Activated naive CD4-positive, alpha-beta T cell treated with anti-CD3 and anti-CD28 coated beads, Interleukin-2, amount 50 U/mL, for 24 hours (primary cell): ENCODE data around the gene NADK2.
"Not testable (repeated sequence)": the region's sequence is repeated elsewhere in the genome, so short reads cannot be mapped to it uniquely, and the experiment has no call there.

Source experiments
- H3K27ac Mint-ChIP-seq: one replicate; pipeline ENCODE4 v1.8.0; 2021; ENCODE audit warnings: mild to moderate bottlenecking, mixed read lengths
- H3K27me3 Mint-ChIP-seq: one replicate; pipeline ENCODE4 v1.8.0; 2021; ENCODE audit warnings: mixed read lengths
- H3K36me3 Mint-ChIP-seq: one replicate; pipeline ENCODE4 v1.8.0; 2021; ENCODE audit warnings: mixed read lengths
- H3K4me1 Mint-ChIP-seq: one replicate; pipeline ENCODE4 v1.8.0; 2021; ENCODE audit warnings: mixed read lengths
- H3K4me3 Mint-ChIP-seq: one replicate; pipeline ENCODE4 v1.8.0; 2021; ENCODE audit warnings: mild to moderate bottlenecking, mixed read lengths
- H3K9me3 Mint-ChIP-seq: one replicate; pipeline ENCODE4 v1.8.0; 2021; ENCODE audit warnings: mixed read lengths

NADK2 gene

DNA sequence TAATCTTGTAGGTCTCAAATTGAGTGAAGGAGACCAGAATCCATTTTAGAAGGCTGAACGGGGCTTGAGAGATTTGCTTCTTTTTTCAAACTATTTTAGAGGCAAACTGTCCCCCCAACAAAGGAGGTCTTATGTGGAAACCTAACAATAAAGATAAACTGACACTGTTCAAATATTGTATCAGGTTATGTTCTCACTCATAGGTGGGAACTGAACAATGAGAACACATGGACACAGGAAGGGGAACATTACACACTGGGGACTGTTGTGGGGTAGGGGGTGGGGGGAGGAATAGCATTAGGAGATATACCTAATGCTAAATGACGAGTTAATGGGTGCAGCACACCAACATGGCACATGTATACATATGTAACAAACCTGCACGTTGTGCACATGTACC is 42.9 kb downstream of the NADK2 start:
- not testable (repeated sequence) for H3K27me3 Mint-ChIP-seq, H3K9me3 Mint-ChIP-seq, H3K27ac Mint-ChIP-seq, H3K4me1 Mint-ChIP-seq, H3K4me3 Mint-ChIP-seq
- H3K36me3 Mint-ChIP-seq: peaks cover 16% of the 10 kb centered on the region

DNA sequence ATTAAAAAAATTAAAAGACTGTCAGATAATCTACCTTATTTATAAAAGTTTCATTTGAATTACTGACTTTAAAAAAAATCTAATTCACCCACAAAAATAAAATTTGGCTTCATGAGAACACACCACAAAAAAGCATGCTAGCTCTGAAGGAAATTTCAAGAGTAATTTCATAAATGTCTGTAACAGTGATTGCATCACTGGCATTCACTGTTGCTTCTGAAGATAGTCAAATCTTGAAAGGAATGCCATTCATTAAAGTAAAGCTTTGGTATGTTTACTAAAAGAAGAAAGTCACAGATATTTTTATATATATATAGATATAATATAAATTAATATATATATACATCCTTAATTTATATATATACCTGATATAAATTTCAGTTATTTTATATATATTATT is 43.4 kb downstream of the NADK2 start:
- H3K36me3 Mint-ChIP-seq: peaks cover 16% of the 10 kb centered on the region

DNA sequence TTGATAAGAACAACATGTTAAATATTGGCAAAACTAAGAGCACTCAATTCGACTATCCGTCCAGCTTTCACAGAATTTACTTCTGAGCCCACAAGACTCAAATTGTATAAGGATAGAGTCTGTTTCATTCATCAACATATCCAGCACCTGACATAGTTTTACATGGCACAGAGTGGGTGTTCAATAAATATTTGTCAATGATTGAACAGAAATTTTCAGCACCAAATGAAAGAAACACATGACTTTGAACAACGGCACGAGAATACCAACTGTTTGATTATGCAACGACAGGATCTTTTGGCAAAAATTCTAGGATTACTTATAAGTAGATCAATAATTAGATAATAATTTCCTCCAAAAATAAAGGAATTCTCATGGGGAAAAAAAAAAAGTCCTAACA is 48.0 kb downstream of the NADK2 start:
- no peaks in the 10 kb centered on the region for H3K27me3 Mint-ChIP-seq
- H3K36me3 Mint-ChIP-seq: peaks cover 31% of the 10 kb centered on the region
- H3K9me3 Mint-ChIP-seq: peaks cover 3% of the 10 kb centered on the region
- no peak overlapping the region for H3K4me3 Mint-ChIP-seq
- no peaks in the 10 kb centered on the region for H3K4me1 Mint-ChIP-seq
- no peak overlapping the region for H3K27ac Mint-ChIP-seq

More for the DNA sequence above, 43.4 kb downstream of the NADK2 start:
- Mint-ChIP-seq H3K9me3 (no peaks in the 10 kb centered on the region), H3K27ac (no peak overlapping the region), H3K4me1 (no peaks in the 10 kb centered on the region), H3K4me3 (no peak overlapping the region), H3K27me3 (no peaks in the 10 kb centered on the region)

DNA sequence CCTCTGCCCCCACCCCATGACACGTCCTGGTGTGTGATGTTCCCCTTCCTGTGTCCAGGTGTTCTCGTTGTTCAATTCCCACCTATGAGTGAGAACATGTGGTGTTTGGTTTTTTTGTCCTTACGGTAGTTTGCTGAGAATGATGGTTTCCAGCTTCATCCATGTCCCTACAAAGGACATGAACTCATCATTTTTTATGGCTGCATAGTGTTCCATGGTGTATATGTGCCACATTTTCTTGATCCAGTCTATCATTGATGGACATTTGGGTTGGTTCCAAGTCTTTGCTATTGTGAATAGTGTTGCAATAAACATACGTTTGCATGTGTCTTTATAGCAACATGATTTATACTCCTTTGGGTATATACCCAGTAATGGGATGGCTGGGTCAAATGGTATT is 57.3 kb downstream of the NADK2 start:
- H3K27me3 Mint-ChIP-seq, H3K4me3 Mint-ChIP-seq, H3K4me1 Mint-ChIP-seq, H3K27ac Mint-ChIP-seq: not testable (repeated sequence)
- Mint-ChIP-seq H3K36me3 (peaks cover 52% of the 10 kb centered on the region), H3K9me3 (peaks cover 24% of the 10 kb centered on the region)

DNA sequence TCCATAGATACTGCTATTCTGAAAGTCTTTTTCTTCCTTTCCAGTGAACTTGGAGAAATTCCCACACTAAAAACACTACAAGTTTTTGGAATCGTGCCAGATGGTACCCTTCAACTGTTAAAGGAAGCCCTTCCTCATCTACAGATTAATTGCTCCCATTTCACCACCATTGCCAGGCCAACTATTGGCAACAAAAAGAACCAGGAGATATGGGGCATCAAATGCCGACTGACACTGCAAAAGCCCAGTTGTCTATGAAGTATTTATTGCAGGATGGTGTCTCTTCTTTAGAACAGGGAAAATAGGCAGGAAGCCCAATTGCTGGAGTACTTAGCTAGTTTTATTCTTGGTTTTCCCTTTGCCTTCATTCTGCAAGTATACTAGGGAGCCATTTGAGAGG is 60.0 kb downstream of the NADK2 start:
- no peak overlapping the region for H3K27ac Mint-ChIP-seq
- no peak overlapping the region for H3K4me3 Mint-ChIP-seq
- no peaks in the 10 kb centered on the region for H3K4me1 Mint-ChIP-seq
- H3K27me3 Mint-ChIP-seq: no peaks in the 10 kb centered on the region
- H3K36me3 Mint-ChIP-seq: peaks cover 35% of the 10 kb centered on the region
- peaks cover 3% of the 10 kb centered on the region for H3K9me3 Mint-ChIP-seq

DNA sequence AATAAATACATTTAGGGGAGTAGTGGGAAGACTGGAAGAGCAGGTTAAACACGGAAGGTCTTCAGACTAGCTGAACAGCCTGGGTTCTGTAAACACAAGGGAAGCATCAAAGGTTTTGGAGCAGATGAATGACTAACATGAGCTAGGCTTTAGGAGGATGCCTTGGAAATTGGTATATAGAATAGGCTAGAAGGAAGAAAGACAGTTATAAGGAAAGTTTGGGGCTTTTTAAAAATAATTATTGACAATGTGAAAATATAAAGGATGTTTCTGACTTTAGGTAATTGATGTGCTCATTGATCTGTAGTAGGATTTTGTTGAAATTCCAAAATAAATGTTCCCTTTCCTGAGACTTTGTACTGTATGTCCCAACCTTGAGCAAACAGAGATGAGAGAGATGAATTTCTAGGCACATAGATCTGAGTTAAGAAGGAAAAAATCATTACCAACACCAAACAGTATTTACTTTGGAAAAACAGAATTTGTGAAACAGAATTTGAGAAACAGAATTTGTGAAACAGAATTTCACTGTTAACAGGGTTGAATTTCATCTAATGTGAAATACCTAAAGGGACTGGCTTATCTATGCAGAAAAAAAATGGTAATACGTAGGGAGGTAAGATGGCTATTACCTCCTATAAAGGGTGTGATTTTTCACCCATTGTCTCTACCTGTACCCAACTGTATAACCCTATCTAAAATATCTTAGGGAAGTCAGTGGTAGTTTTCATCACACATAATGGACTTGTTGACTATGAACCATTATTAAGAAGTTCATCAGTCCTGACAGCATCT is 61.0 kb downstream of the NADK2 start:
- peaks cover 27% of the 10 kb centered on the region for H3K36me3 Mint-ChIP-seq
- H3K27ac Mint-ChIP-seq: no peak overlapping the region
- no peaks in the 10 kb centered on the region for H3K4me1 Mint-ChIP-seq
- H3K9me3 Mint-ChIP-seq: no peaks in the 10 kb centered on the region
- no peaks in the 10 kb centered on the region for H3K27me3 Mint-ChIP-seq
- H3K4me3 Mint-ChIP-seq: no peak overlapping the region

DNA sequence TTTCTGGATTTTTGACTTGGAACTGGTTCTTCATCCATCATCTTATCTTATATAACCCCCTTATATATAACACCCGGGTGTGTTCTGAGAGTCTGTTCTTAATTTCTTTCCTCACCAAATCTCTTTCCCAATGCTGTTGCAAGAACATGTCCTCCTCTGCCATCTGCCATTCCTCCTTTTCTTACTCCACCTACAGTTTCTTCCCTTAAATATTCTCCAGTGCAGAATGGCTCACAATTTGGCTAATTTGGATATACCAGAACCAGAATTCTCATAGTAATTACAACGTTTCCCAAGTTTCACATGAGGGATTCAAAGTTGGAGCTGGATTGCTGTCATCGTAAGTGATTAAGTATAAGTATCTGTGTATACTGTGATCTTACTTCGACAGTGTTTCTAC is 61.8 kb downstream of the NADK2 start:
- no peak overlapping the region for H3K4me3 Mint-ChIP-seq
- peaks cover 24% of the 10 kb centered on the region for H3K36me3 Mint-ChIP-seq
- no peaks in the 10 kb centered on the region for H3K27me3 Mint-ChIP-seq
- H3K4me1 Mint-ChIP-seq: no peaks in the 10 kb centered on the region
- no peak overlapping the region for H3K27ac Mint-ChIP-seq
- no peaks in the 10 kb centered on the region for H3K9me3 Mint-ChIP-seq

DNA sequence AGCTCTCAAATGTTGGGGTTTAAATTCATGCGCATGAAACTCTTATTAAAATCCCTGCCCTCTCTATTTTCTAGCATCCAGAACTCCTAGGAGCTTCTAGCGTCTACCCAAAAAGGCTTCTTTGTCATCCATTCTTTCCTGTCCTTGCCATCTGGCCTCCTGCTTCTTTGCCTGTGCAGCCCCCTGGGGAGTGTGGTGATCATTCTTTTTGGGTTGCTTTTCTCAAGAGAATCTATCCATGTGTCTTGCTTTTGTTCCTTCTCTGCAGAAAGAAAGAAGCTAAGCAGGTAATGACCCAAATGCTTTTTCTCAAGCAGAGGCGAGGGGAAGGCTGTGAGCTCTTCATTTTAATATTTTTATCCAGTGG is 63.2 kb downstream of the NADK2 start:
- Mint-ChIP-seq H3K9me3 (no peaks in the 10 kb centered on the region), H3K27me3 (no peaks in the 10 kb centered on the region), H3K27ac (peak overlapping the region; percentile 15), H3K4me1 (no peaks in the 10 kb centered on the region), H3K36me3 (peaks cover 24% of the 10 kb centered on the region), H3K4me3 (no peak overlapping the region)

DNA sequence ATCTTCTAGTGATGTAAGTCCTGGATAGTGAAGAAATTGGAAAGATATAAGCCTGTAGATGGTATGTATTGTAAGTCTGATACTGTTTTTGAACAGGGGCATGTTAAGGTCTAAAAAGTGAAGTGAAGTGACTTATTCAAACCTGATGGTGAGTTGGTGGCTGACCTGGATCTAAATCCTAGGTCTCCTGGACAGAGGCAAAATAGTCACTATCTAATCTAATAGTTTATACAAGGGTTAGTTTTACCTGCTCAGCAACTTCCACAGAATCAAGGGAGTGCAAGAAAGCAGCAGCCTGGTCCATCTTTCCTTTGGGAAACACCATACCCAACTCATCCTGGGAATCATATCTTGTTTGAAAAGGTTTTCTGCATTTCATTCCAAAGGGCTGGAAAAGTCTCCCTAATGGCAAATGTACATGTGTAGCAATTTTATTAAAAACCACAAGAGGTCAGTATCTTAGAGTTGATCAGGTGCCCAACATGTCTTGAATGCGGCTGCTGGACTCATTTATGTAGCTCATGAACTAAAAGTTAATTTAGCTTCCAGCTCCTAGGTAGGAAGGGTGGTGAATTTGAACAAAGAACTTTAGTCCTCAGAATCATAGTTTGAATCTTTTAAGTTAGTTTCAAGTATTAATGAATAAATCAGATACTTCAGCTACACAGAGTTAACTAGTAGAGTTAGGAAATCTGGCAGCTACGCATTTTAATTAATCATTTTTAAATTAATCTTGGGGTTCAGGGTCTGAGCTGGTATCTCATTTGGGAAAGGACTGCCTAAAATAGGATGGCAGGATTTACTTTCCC is 63.8 kb downstream of the NADK2 start:
- Mint-ChIP-seq H3K36me3 (peaks cover 23% of the 10 kb centered on the region), H3K27me3 (no peaks in the 10 kb centered on the region), H3K27ac (no peak overlapping the region)

DNA sequence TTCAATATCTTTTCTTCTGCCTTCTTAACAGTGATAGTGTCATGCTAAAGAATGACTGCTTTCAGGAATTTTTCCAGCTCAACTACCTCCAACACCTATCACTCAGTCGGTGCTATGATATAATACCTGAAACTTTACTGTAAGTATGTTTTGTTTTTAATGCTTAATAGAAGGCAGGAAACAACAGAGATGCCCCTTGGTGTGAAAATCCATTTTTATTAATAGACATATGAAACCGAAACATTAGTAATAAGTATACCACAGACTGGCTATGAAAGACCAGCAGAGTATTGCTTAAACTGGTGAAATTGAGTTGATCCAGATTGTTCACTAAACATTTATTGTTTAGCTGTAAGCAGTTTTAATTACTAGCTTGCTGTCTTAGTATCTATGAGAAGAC is 64.6 kb downstream of the NADK2 start:
- H3K4me3 Mint-ChIP-seq: no peak overlapping the region
- H3K27ac Mint-ChIP-seq: no peak overlapping the region
- H3K4me1 Mint-ChIP-seq: no peaks in the 10 kb centered on the region

More for the DNA sequence above, 63.8 kb downstream of the NADK2 start:
- H3K4me3 Mint-ChIP-seq: no peak overlapping the region
- H3K9me3 Mint-ChIP-seq: no peaks in the 10 kb centered on the region
- H3K4me1 Mint-ChIP-seq: no peaks in the 10 kb centered on the region

DNA sequence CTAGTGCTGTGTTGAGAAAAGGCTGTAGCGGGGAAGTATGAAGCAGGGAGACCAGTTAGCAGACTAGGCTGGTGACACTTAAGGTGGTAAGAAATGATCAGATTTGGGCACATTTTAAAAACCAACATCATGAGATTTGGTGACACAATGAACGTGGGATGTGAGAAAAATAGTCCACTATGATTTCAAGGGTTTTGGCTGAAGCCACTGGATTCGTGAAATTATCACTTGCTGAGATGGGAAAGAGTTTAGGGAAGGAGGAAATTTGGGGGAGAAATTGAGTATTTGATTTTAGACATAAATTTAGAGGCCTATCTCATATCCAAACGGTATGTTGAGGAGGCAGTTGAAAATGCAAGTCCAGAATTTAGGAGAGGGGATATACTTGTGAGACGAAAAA is 66.7 kb downstream of the NADK2 start:
- peaks cover 20% of the 10 kb centered on the region for H3K36me3 Mint-ChIP-seq
- H3K9me3 Mint-ChIP-seq: no peaks in the 10 kb centered on the region
- no peak overlapping the region for H3K27ac Mint-ChIP-seq
- H3K4me3 Mint-ChIP-seq: no peak overlapping the region
- H3K4me1 Mint-ChIP-seq: no peaks in the 10 kb centered on the region
- H3K27me3 Mint-ChIP-seq: no peaks in the 10 kb centered on the region

More for the DNA sequence above, 64.6 kb downstream of the NADK2 start:
- Mint-ChIP-seq H3K9me3 (no peaks in the 10 kb centered on the region), H3K27me3 (no peaks in the 10 kb centered on the region), H3K36me3 (peaks cover 20% of the 10 kb centered on the region)

DNA sequence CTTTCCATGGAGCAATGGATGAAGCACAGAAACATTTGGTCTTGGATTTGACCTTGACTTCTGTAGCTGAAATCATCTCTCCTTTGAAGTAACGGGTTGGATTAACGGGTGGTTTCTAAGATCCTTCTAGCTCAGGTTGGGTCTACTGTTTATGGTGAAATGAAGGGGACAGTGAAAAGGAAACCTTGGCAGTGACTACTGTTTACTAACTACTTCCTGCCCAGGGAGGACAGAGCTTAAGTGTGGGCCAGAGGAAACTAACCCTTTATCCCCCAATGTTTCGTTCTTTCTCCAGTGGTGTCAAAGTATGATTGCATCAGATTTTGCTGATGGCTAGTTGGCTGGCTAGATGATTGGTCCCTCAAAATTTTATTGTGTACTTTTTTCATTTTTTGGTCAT is 67.6 kb downstream of the NADK2 start:
- Mint-ChIP-seq H3K27ac (no peak overlapping the region), H3K4me3 (no peak overlapping the region), H3K36me3 (peaks cover 15% of the 10 kb centered on the region), H3K4me1 (no peaks in the 10 kb centered on the region), H3K9me3 (no peaks in the 10 kb centered on the region), H3K27me3 (no peaks in the 10 kb centered on the region)

DNA sequence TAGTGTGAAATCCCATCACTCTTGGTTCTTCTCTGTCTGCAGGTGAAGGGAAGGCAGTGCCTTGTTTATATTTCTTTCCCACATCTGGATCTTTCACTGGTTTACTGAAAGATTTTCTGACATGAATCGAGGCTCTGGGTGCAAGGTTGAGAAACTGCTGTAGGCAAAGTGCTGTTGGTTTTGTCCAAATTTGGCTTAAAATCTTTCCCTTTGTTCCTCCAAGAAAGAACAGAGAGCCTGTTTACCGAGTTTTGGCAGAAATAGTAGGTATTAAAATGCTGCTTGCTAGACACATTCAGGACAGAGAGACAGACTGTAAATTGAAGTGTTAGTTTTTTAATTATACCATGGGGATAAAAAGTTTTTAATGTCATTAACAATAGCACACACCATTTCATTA is 68.3 kb downstream of the NADK2 start:
- Mint-ChIP-seq H3K27ac (no peak overlapping the region), H3K9me3 (no peaks in the 10 kb centered on the region), H3K27me3 (no peaks in the 10 kb centered on the region), H3K4me3 (no peak overlapping the region), H3K36me3 (peaks cover 16% of the 10 kb centered on the region), H3K4me1 (peaks cover 6% of the 10 kb centered on the region)

DNA sequence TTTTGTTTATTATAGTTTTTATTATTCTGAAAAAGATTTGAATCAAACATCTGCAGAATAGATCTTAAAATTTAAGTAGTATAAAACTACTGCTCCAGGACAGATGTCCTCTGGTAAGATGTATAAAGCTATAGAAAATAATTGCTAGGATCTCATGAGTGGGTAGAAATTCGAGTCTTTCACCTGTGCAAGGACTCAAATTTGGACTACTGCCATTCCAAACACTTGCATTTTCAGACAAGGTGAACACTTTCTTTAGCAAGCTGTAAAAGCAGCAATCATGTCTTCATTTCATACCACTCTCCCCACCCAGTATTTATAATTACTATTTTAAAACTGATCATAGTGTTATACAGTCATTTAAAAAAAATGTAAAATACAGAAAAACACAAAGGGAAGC is 69.1 kb downstream of the NADK2 start:
- Mint-ChIP-seq H3K27ac (no peak overlapping the region), H3K36me3 (peaks cover 20% of the 10 kb centered on the region), H3K9me3 (no peaks in the 10 kb centered on the region), H3K27me3 (no peaks in the 10 kb centered on the region), H3K4me3 (no peak overlapping the region), H3K4me1 (peaks cover 14% of the 10 kb centered on the region)

DNA sequence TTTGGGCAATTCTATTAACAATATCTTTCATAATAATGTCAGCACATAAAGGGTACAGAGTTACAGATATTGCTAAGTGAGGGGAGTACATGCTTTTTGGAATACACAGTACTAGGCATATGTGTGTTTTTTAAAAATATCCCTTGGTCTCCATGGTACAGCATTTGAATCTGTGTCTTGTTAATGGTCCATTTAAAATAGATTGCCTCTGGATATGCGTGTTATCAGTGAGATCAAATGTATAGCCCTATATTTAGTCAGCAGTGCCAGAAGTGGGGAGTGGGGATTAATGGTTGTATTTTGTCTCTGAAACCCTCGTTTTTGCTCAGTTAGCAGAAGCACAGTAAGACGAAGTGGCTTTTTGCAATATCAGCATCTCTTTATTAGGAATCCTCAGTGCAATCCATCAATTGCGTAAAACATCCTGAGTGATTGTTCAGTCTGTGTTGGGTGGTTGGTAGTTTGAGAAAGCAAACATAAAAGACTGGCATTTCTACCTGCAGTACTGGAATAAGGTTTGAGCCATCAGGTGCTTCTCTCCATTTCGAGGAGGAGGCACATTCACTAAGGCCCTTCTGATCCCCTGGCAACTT is 70.8 kb downstream of the NADK2 start:
- peaks cover 24% of the 10 kb centered on the region for H3K36me3 Mint-ChIP-seq

DNA sequence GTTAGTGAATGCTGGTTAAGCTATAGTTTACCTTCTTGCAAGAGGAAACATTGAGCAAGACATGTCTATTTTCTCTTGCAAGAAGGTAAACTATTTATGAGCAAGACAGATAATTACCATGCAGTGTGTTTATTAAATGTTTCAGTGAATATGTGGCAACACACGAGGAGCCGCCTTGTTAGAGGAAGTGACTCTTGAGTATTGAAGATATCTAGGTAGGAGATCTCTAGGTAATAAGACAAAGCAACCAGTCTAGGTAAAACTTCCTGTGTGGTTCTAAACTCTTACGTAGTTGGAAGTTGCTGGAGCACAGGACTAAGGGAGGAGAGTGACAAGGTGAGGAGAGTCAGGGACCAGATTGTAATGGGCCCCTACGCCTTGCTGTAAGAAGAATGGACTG is 73.0 kb downstream of the NADK2 start:
- Mint-ChIP-seq H3K4me3 (no peak overlapping the region), H3K27me3 (no peaks in the 10 kb centered on the region), H3K4me1 (peaks cover 15% of the 10 kb centered on the region), H3K36me3 (peaks cover 18% of the 10 kb centered on the region), H3K9me3 (no peaks in the 10 kb centered on the region), H3K27ac (no peak overlapping the region)

More for the DNA sequence above, 70.8 kb downstream of the NADK2 start:
- no peaks in the 10 kb centered on the region for H3K9me3 Mint-ChIP-seq
- H3K27ac Mint-ChIP-seq: no peak overlapping the region
- no peaks in the 10 kb centered on the region for H3K27me3 Mint-ChIP-seq
- no peak overlapping the region for H3K4me3 Mint-ChIP-seq
- peaks cover 14% of the 10 kb centered on the region for H3K4me1 Mint-ChIP-seq
